Measurements from ENCODE around the gene YEATS2. TPM values are rescaled to one million over a fixed set of nuclear protein-coding genes. Genes with fewer than 3 reads are reported as not detected.
A peak's percentile ranks its signal among the peaks of the same experiment; 100 is the strongest.

The YEATS2 gene
- total and polyA plus RNA-seq, 2 of the 4 experiments (the other 2 are of a cell fraction) = 30.1 to 43.0 TPM

DNA sequence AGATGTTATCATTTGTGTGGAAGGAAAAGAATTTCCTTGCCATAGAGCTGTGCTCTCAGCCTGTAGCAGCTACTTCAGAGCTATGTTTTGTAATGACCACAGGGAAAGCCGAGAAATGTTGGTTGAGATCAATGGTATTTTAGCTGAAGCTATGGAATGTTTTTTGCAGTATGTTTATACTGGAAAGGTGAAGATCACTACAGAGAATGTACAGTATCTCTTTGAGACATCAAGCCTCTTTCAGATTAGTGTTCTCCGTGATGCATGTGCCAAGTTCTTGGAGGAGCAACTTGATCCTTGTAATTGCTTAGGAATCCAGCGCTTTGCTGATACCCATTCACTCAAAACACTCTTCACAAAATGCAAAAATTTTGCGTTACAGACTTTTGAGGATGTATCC lies 47.0 kb upstream of the YEATS2 start:
- no peak overlapping the region for H3K23ac ChIP-seq (ENCODE audit: low read depth, low read length)
- H3K18ac ChIP-seq (ENCODE audit: low read depth, low read length) = no peak overlapping the region
- no peaks in the 10 kb centered on the region for H3K27me3 ChIP-seq (ENCODE audit: control insufficient read depth, insufficient read depth, low read length)
- ChIA-PET POLR2A (ENCODE audit: unreplicated experiment) (no interaction called here), CTCF (interaction anchor here (0.6 kb wide), 2 partner anchors 55 to 500 kb away, joined by 3 read pairs; no protein-coding TSS in a partner anchor)
- no peak overlapping the region for H3K4me2 ChIP-seq (ENCODE audit: low read depth, low read length)
- peaks cover 22% of the 10 kb centered on the region for H3K36me3 ChIP-seq (ENCODE audit: control insufficient read depth, insufficient read depth, low read length)
- no peaks in the 10 kb centered on the region for H3K9me1 ChIP-seq (ENCODE audit: insufficient read depth, low read length)
- H3K9ac ChIP-seq (ENCODE audit: low read depth, low read length) = no peak overlapping the region
- H3K56ac ChIP-seq (ENCODE audit: extremely low read depth, insufficient read depth, low read length) = no peak overlapping the region
- H2BK20ac ChIP-seq (ENCODE audit: low read depth, low read length) = no peak overlapping the region
- H4K5ac ChIP-seq (ENCODE audit: low read depth, low read length) = no peak overlapping the region
- H2AFZ ChIP-seq (replicated peaks; ENCODE audit: low read length, poor library complexity) = no peak overlapping the region
- H2BK5ac ChIP-seq (ENCODE audit: low read depth, low read length, poor library complexity, severe bottlenecking) = no peak overlapping the region
- H3K14ac ChIP-seq (replicated peaks; ENCODE audit: low read depth, low read length) = no peak overlapping the region
- in situ Hi-C loops (cut with MboI; ENCODE audit: low sequenced_read_pairs) (no loop called here), intact Hi-C loops (cut with micrococcal nuclease) (no loop called here), dilution Hi-C loops (cut with HindIII; ENCODE audit: low sequenced_read_pairs, unreplicated experiment) (no loop called here)
- H2AK5ac ChIP-seq (ENCODE audit: low read depth, low read length) = no peak overlapping the region
- H3K4me3 ChIP-seq (ENCODE audit: insufficient read depth, low read depth, low read length) = no peak overlapping the region
- no peak overlapping the region for H4K8ac ChIP-seq (ENCODE audit: low read depth in 2 of 2, low read length in 2 of 2)
- peak; percentile 78 for DNase-seq
- ATAC-seq (ENCODE audit: low read depth) = peak; percentile 48
- no peaks in the 10 kb centered on the region for H4K20me1 ChIP-seq (ENCODE audit: insufficient read depth, low read length)
- no peak overlapping the region for H3K27ac ChIP-seq (ENCODE audit: insufficient read depth, low read length)
- TSS peak; percentile 85 for BruUV-seq (replicated peaks)
- H3K4ac ChIP-seq (ENCODE audit: low read depth, low read length) = no peak overlapping the region
- H4K91ac ChIP-seq (ENCODE audit: insufficient read depth, low read depth, low read length) = no peak overlapping the region
- no peak overlapping the region for H2BK120ac ChIP-seq (ENCODE audit: low read depth, low read length)
- no peak overlapping the region for H2AK9ac ChIP-seq (replicated peaks; ENCODE audit: low read depth, low read length, poor library complexity)
- no peaks in the 10 kb centered on the region for H3K4me1 ChIP-seq (ENCODE audit: control insufficient read depth, insufficient read depth, low read length)
- H3K79me1 ChIP-seq (ENCODE audit: low read depth in 1 of 2, low read length in 2 of 2) = no peaks in the 10 kb centered on the region
- WGBS, 2 experiments (ENCODE audit: extremely low coverage in 2 of 2, insufficient read length in 1 of 2) = 80% methylated on average over 1 of the region's 4 CpGs; no CpG with 5 or more reads in 1 of the 2 experiments
- TF ChIP-seq RCOR1 (IDR thresholded peaks at IDR 0.05; ENCODE audit: insufficient replicate concordance, low read length) (no peak), CHD1 (IDR thresholded peaks at IDR 0.05; ENCODE audit: low read depth, low read length) (no peak), MXI1 (IDR thresholded peaks at IDR 0.05; ENCODE audit: borderline replicate concordance, low read depth, low read length) (no peak), NFE2L2 (IDR thresholded peaks at IDR 0.05; ENCODE audit: low read depth, low read length) (no peak), POLR2A (IDR thresholded peaks at IDR 0.05; ENCODE audit: low read depth, low read length) (no peak), SMC3 (IDR thresholded peaks at IDR 0.05; ENCODE audit: low read depth, low read length) (no peak)
- H2BK15ac ChIP-seq (ENCODE audit: low read depth, low read length) = no peak overlapping the region
- H3K9me3 ChIP-seq (ENCODE audit: control insufficient read depth, insufficient read depth, low read length) = peaks cover 25% of the 10 kb centered on the region

Measured in IMR-90 (cell line).